ENCODE data around the gene ATP11B. TPM values are rescaled to one million over a fixed set of nuclear protein-coding genes. Genes with fewer than 3 reads are reported as not detected.

ATP11B gene
- total and polyA plus RNA-seq, 9 of the 15 experiments (the other 6 are each of a cell fraction or from before 2014, with no cell fraction given), result 11.9 to 68.7 (median 41.8) TPM

GRCh38 chr3:182792901-182793662 lies at the start of gene ATP11B (continued):
- TF ChIP-seq CCNT2 (IDR thresholded peaks at IDR 0.05; ENCODE audit: borderline replicate concordance, extremely low read depth, insufficient read length, low read depth, low read length) (peak; percentile 93), MXI1 (IDR thresholded peaks at IDR 0.05; ENCODE audit: low read depth, low read length) (no peak), MYC (IDR thresholded peaks at IDR 0.05; ENCODE audit: low read depth, low read length) (peak; percentile 56), MYC (CRISPR knock-in tag; IDR thresholded peaks at IDR 0.05; ENCODE audit: borderline replicate concordance, low read depth) (no peak), STAG1 (CRISPR knock-in tag; IDR thresholded peaks at IDR 0.05; ENCODE audit: borderline replicate concordance) (no peak), ATF4 (CRISPR knock-in tag; IDR thresholded peaks at IDR 0.05) (0 out of 2 replicates have a peak, but pooled peaks have one; percentile 34), RB1 (IDR thresholded peaks at IDR 0.05; ENCODE audit: low read depth) (peak; percentile 70; the same call in 1 of the 2 replicates), ZNF184 (CRISPR knock-in tag; IDR thresholded peaks at IDR 0.05) (no peak), CREM (IDR thresholded peaks at IDR 0.05; ENCODE audit: low read depth) (peak; percentile 92), NR3C1 (CRISPR knock-in tag; IDR thresholded peaks at IDR 0.05) (no peak), ELF4 (CRISPR knock-in tag; IDR thresholded peaks at IDR 0.05) (no peak), TOE1 (IDR thresholded peaks at IDR 0.05; ENCODE audit: borderline replicate concordance) (no peak; the same call in 1 of the 2 replicates), TOE1 (CRISPR knock-in tag; IDR thresholded peaks at IDR 0.05; ENCODE audit: borderline replicate concordance, low read depth) (no peak; the same call in 1 of the 2 replicates), FOSL1 (tag; conservative IDR thresholded peaks at IDR 0.05) (peak; percentile 24; the same call in 1 of the 2 replicates)
- TF ChIP-seq, protein P1, sequence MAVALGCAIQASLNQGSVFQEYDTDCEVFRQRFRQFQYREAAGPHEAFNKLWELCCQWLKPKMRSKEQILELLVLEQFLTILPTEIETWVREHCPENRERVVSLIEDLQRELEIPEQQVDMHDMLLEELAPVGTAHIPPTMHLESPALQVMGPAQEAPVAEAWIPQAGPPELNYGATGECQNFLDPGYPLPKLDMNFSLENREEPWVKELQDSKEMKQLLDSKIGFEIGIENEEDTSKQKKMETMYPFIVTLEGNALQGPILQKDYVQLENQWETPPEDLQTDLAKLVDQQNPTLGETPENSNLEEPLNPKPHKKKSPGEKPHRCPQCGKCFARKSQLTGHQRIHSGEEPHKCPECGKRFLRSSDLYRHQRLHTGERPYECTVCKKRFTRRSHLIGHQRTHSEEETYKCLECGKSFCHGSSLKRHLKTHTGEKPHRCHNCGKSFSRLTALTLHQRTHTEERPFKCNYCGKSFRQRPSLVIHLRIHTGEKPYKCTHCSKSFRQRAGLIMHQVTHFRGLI (CRISPR knock-in tag; IDR thresholded peaks at IDR 0.05), result no peak
- TF ChIP-seq, protein P2, sequence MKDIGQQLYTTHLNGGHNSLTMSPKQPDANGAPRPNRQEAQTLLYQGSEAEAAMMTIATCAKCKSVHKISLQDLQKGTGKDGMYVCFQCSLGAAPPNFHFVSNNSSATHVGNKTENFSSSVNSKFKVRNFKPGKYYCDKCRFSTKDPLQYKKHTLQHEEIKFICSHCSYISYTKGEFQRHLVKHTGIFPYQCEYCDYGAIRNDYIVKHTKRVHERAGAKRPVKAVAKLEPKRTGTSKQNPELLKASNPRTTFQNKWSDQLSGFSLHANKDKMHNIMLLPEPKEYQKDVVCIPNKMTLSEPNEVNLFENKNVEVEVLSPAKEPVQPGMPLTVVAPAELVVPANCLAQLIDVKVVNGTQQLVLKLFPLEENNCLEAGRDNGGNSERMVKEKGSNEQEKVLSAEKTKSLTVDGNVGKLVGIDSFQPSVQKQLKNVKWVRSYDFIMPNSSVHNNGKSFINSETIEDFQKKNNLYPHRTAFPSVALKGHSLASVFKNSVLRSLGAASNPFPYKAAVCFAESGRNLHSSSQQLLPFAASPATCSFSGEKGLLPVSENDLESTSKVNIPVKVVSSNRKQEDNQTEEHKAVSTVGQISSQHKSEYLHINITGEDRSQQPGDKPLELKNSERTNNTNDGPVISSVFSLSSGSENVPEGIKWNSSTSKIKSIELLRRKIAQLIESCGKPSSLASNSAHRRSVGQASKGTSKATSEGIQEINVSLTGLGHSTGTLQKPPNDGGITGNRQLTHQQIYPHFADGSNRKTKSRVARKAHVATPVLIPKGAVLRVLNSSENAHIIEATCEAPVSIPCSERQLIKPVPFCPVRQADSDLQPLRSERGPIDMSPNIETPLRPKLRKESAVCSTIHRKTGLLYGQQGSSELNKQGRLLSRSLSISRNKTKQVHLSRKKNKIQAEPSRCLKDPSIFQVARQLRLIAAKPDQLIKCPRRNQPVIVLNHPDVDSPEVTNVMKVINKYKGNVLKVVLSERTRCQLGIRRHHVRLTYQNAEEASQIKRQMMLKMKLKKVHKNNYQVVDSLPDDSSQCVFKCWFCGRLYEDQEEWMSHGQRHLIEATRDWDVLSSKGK (CRISPR knock-in tag; IDR thresholded peaks at IDR 0.05), result no peak
- TF ChIP-seq, protein P3, sequence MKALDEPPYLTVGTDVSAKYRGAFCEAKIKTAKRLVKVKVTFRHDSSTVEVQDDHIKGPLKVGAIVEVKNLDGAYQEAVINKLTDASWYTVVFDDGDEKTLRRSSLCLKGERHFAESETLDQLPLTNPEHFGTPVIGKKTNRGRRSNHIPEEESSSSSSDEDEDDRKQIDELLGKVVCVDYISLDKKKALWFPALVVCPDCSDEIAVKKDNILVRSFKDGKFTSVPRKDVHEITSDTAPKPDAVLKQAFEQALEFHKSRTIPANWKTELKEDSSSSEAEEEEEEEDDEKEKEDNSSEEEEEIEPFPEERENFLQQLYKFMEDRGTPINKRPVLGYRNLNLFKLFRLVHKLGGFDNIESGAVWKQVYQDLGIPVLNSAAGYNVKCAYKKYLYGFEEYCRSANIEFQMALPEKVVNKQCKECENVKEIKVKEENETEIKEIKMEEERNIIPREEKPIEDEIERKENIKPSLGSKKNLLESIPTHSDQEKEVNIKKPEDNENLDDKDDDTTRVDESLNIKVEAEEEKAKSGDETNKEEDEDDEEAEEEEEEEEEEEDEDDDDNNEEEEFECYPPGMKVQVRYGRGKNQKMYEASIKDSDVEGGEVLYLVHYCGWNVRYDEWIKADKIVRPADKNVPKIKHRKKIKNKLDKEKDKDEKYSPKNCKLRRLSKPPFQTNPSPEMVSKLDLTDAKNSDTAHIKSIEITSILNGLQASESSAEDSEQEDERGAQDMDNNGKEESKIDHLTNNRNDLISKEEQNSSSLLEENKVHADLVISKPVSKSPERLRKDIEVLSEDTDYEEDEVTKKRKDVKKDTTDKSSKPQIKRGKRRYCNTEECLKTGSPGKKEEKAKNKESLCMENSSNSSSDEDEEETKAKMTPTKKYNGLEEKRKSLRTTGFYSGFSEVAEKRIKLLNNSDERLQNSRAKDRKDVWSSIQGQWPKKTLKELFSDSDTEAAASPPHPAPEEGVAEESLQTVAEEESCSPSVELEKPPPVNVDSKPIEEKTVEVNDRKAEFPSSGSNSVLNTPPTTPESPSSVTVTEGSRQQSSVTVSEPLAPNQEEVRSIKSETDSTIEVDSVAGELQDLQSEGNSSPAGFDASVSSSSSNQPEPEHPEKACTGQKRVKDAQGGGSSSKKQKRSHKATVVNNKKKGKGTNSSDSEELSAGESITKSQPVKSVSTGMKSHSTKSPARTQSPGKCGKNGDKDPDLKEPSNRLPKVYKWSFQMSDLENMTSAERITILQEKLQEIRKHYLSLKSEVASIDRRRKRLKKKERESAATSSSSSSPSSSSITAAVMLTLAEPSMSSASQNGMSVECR (CRISPR knock-in tag; IDR thresholded peaks at IDR 0.05), result no peak; the same call in 1 of the 2 replicates
